Mesothelial cell of epicardium (in vitro differentiated cells): ENCODE data around the gene NELFCD. TPM values are rescaled to one million over a fixed set of nuclear protein-coding genes. Genes with fewer than 3 reads are reported as not detected.

ENCODE experiments used
- DNase-seq, 2 experiments: peaks; one replicate each; pipeline ENCODE4 v3.0.0; 2021; ENCODE audit warnings: low spot score in 2 of 2; ENCODE audit not compliant: unreplicated experiment in 2 of 2
- H3K27ac Mint-ChIP-seq: 2 replicates; pipeline ENCODE4 v1.8.0; 2021; ENCODE audit warnings: mixed read lengths
- H3K27me3 Mint-ChIP-seq: 2 replicates; pipeline ENCODE4 v1.8.0; 2021; ENCODE audit warnings: low read depth, mixed read lengths
- H3K36me3 Mint-ChIP-seq: 2 replicates; pipeline ENCODE4 v1.8.0; 2021; ENCODE audit warnings: mixed read lengths
- H3K4me1 Mint-ChIP-seq: 2 replicates; pipeline ENCODE4 v1.8.0; 2021; ENCODE audit warnings: mixed read lengths
- H3K4me3 Mint-ChIP-seq: 2 replicates; pipeline ENCODE4 v1.8.0; 2021; ENCODE audit warnings: mild to moderate bottlenecking, moderate library complexity, mixed read lengths
- H3K9me3 Mint-ChIP-seq: 2 replicates; pipeline ENCODE4 v1.8.0; 2021; ENCODE audit warnings: mixed read lengths
- total RNA-seq: library from RNA; stranded (reverse); gene quantifications from 3 replicates; pipeline ENCODE4 v1.2.1, GENCODE V29; 2021
- TF ChIP-seq, protein P1 (sequence below): fragments of 200-600 bp; sonication (generic); IDR thresholded peaks from one replicate; pipeline ENCODE4 v1.5.0; 2021; ENCODE audit warnings: antibody characterized with exemption; ENCODE audit not compliant: unreplicated experiment

The NELFCD gene
- total RNA-seq, 1 donor from 2014 or later, result 106 TPM

DNA sequence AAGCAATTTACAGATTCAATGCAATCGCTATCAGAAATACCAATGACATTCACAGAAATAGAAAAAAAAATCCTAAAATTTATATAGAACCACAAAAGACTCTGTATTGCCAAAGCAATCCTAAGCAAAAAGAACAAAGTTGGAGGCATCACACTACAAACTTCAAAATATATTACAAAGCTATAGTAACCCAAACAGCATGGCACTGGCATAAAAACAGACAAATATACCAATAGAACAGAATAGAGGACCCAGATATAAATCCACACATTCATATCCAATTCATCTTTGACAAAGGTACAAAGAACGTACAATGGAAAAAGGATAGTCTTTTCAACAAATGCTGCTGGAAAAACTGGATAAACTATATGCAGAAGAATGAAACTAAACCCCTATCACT lies 11.6 kb upstream of the NELFCD start:
- Mint-ChIP-seq H3K27me3 (peaks cover 4% of the 10 kb centered on the region), H3K4me3 (no peak overlapping the region), H3K27ac (no peak overlapping the region), H3K36me3 (no peaks in the 10 kb centered on the region), H3K4me1 (no peaks in the 10 kb centered on the region), H3K9me3 (peaks cover 28% of the 10 kb centered on the region)
- TF ChIP-seq, protein P1, sequence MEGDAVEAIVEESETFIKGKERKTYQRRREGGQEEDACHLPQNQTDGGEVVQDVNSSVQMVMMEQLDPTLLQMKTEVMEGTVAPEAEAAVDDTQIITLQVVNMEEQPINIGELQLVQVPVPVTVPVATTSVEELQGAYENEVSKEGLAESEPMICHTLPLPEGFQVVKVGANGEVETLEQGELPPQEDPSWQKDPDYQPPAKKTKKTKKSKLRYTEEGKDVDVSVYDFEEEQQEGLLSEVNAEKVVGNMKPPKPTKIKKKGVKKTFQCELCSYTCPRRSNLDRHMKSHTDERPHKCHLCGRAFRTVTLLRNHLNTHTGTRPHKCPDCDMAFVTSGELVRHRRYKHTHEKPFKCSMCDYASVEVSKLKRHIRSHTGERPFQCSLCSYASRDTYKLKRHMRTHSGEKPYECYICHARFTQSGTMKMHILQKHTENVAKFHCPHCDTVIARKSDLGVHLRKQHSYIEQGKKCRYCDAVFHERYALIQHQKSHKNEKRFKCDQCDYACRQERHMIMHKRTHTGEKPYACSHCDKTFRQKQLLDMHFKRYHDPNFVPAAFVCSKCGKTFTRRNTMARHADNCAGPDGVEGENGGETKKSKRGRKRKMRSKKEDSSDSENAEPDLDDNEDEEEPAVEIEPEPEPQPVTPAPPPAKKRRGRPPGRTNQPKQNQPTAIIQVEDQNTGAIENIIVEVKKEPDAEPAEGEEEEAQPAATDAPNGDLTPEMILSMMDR, result no peak
- no peak for DNase-seq

- no peak for DNase-seq
- Mint-ChIP-seq H3K27ac (no peak overlapping the region), H3K9me3 (peaks cover 30% of the 10 kb centered on the region), H3K4me1 (no peaks in the 10 kb centered on the region), H3K4me3 (no peak overlapping the region), H3K36me3 (peaks cover 1% of the 10 kb centered on the region), H3K27me3 (peaks cover 4% of the 10 kb centered on the region)
- TF ChIP-seq, protein P1, result no peak
Observed at GRCh38 chr20:58970146-58970545, 10.9 kb upstream of the NELFCD start.

DNA sequence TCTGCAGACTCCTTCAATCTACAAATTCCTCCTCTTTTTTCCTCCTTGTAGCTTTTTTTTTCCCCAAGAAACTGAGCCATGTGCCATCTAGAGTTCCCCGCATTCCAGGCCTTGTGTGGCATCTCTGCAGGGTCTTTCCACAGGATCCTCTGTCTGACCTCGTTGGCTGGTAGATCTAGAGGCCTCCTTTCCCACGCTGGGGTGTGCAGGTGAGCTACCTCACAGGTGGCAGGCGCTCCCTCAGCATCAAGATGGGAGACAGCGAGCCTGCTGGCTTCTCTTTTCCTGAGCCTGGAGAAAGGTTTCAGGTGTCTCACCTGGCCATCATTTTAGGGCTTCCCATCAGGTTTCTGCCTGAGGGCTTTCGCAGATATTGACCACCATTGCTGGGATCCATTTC lies 9.6 kb upstream of the NELFCD start:
- H3K27ac Mint-ChIP-seq, result no peak overlapping the region
- peaks cover 7% of the 10 kb centered on the region for H3K36me3 Mint-ChIP-seq
- H3K4me3 Mint-ChIP-seq, result no peak overlapping the region
- DNase-seq, result no peak
- H3K9me3 Mint-ChIP-seq, result peaks cover 42% of the 10 kb centered on the region
- H3K27me3 Mint-ChIP-seq, result peaks cover 2% of the 10 kb centered on the region
- TF ChIP-seq, protein P1, result no peak
- H3K4me1 Mint-ChIP-seq, result no peaks in the 10 kb centered on the region

DNA sequence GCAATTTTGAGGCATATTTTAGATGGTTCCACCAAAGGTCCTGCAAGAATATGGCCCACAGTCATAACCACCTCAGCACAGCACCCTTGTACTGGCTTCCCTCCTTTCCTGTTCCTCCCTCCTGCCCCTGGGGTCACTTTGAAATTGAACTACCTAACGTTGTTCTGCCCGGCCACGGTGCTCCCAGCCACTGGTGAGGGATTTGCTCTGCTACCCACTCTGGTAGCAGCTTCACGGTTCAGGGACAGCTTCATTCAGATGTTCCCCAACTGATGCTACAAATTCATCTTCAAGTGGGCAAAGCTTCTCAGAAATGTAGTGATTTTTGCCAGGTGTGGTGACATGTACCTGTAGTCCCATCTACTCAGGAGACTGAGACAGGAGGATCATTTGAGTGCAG lies 7.9 kb upstream of the NELFCD start:
- no peak overlapping the region for H3K4me3 Mint-ChIP-seq
- H3K27ac Mint-ChIP-seq, result no peak overlapping the region
- peaks cover 51% of the 10 kb centered on the region for H3K9me3 Mint-ChIP-seq
- no peak for DNase-seq
- peaks cover 10% of the 10 kb centered on the region for H3K36me3 Mint-ChIP-seq
- peaks cover 2% of the 10 kb centered on the region for H3K27me3 Mint-ChIP-seq
- TF ChIP-seq, protein P1, result no peak
- H3K4me1 Mint-ChIP-seq, result no peaks in the 10 kb centered on the region

GRCh38 chr20:58973866-58974265 lies 7.2 kb upstream of the NELFCD start:
- H3K27me3 Mint-ChIP-seq, result no peaks in the 10 kb centered on the region
- H3K4me3 Mint-ChIP-seq, result no peak overlapping the region
- no peaks in the 10 kb centered on the region for H3K4me1 Mint-ChIP-seq
- peaks cover 10% of the 10 kb centered on the region for H3K36me3 Mint-ChIP-seq
- H3K9me3 Mint-ChIP-seq, result peaks cover 48% of the 10 kb centered on the region
- no peak for DNase-seq
- H3K27ac Mint-ChIP-seq, result no peak overlapping the region
- TF ChIP-seq, protein P1, result no peak

DNA sequence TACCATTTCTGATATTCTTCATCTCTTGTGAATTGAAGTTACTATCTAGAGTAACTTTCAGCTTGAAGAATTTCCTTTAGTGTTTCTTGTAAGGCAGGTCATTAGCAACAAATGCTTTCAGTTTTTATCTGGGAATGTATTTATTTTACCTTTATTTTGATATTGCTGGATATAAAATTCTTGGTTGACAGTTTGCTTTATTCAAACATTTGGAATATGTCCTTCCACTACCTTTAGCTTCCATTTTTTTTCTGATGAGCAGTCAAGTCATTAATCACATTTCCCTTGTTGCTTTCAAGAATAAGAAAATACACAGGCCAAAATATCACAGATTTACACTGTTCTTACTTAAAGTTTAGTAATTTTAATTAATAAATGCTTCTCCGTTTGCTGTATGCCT lies 5.7 kb upstream of the NELFCD start:
- Mint-ChIP-seq H3K9me3 (peaks cover 33% of the 10 kb centered on the region), H3K36me3 (peaks cover 10% of the 10 kb centered on the region), H3K27me3 (no peaks in the 10 kb centered on the region), H3K4me1 (no peaks in the 10 kb centered on the region), H3K4me3 (no peak overlapping the region), H3K27ac (no peak overlapping the region)
- TF ChIP-seq, protein P1, result no peak
- no peak for DNase-seq
